ENCODE results near the gene CCDC116.
"Not testable (repeated sequence)": the region's sequence is repeated elsewhere in the genome, so short reads cannot be mapped to it uniquely, and the experiment has no call there.

The CCDC116 gene

GRCh38 chr22:21666786-21667185 lies 34.2 kb downstream of the CCDC116 start:
- peak overlapping the region; percentile 94 to 95 for H3K4me3 ChIP-seq (ENCODE audit: low read length in 2 of 2)
- peak overlapping the region; percentile 88 to 94 for H3K27ac ChIP-seq (ENCODE audit: low read depth in 2 of 2, low read length in 2 of 2)
- peak overlapping the region; percentile 32 to 86 for H3K9ac ChIP-seq (ENCODE audit: low read depth in 1 of 2, low read length in 2 of 2)
- peaks cover 3 to 5% of the 10 kb centered on the region in 2 donors for H3K4me1 ChIP-seq (ENCODE audit: control insufficient read depth in 2 of 2, insufficient read depth in 2 of 2, low read length in 2 of 2)
- no peaks in the 10 kb centered on the region for H3K27me3 ChIP-seq (ENCODE audit: control insufficient read depth in 2 of 2, insufficient read depth in 2 of 2, low read length in 2 of 2)
- H3K36me3 ChIP-seq (ENCODE audit: control insufficient read depth in 2 of 2, insufficient read depth in 2 of 2, low read length in 2 of 2), result peaks cover 13 to 20% of the 10 kb centered on the region in 2 donors
- H3K9me3 ChIP-seq (ENCODE audit: control insufficient read depth in 2 of 2, low read length in 2 of 2), result no peaks in the 10 kb centered on the region

GRCh38 chr22:21669026-21669425 lies 36.5 kb downstream of the CCDC116 start:
- Histone ChIP-seq H3K27me3 (ENCODE audit: control insufficient read depth in 2 of 2, insufficient read depth in 2 of 2, low read length in 2 of 2) (no peaks in the 10 kb centered on the region), H3K9me3 (ENCODE audit: control insufficient read depth in 2 of 2, low read length in 2 of 2) (no peaks in the 10 kb centered on the region), H3K36me3 (ENCODE audit: control insufficient read depth in 2 of 2, insufficient read depth in 2 of 2, low read length in 2 of 2) (peaks cover 34 to 41% of the 10 kb centered on the region in 2 donors), H3K4me3 (ENCODE audit: low read length in 2 of 2) (no peak overlapping the region), H3K4me1 (ENCODE audit: control insufficient read depth in 2 of 2, insufficient read depth in 2 of 2, low read length in 2 of 2) (peaks cover 3 to 5% of the 10 kb centered on the region in 2 donors), H3K27ac (ENCODE audit: low read depth in 2 of 2, low read length in 2 of 2) (no peak overlapping the region), H3K9ac (ENCODE audit: low read depth in 1 of 2, low read length in 2 of 2) (no peak overlapping the region)

DNA sequence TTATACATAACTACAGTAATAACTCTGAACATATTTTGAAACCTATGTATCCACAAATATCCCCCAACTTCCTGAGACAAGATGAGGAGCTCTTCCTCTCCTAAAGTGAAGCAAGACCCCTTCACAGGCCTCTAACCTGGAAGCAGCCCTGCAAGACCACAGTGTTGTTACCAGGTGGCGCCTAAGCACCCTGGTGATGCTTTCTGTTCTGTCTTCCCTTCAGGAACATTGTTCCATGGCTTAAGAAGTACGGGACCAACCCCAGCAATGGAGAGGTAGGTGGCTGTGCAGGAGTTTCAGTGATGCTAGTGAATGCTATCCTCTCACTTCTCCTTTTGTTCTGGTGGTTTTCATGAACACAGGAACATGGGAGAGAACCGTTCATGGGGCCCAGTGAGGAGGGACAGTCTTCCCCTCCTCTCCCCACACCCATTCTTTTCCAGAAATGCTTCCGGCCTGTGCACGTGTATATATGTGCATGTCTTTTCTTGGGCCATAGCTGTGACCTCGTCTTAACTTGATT lies 39.6 kb downstream of the CCDC116 start:
- Histone ChIP-seq H3K36me3 (ENCODE audit: control insufficient read depth in 2 of 2, insufficient read depth in 2 of 2, low read length in 2 of 2) (peaks cover 44 to 58% of the 10 kb centered on the region in 2 donors), H3K4me3 (ENCODE audit: low read length in 2 of 2) (no peak overlapping the region), H3K9me3 (ENCODE audit: control insufficient read depth in 2 of 2, low read length in 2 of 2) (no peaks in the 10 kb centered on the region), H3K27ac (ENCODE audit: low read depth in 2 of 2, low read length in 2 of 2) (no peak overlapping the region), H3K9ac (ENCODE audit: low read depth in 1 of 2, low read length in 2 of 2) (no peak overlapping the region), H3K27me3 (ENCODE audit: control insufficient read depth in 2 of 2, insufficient read depth in 2 of 2, low read length in 2 of 2) (no peaks in the 10 kb centered on the region), H3K4me1 (ENCODE audit: control insufficient read depth in 2 of 2, insufficient read depth in 2 of 2, low read length in 2 of 2) (no peaks in the 10 kb centered on the region)

GRCh38 chr22:21673534-21674321 lies 41.2 kb downstream of the CCDC116 start:
- H3K4me3 ChIP-seq (ENCODE audit: low read length in 2 of 2), result no peak overlapping the region
- peaks cover 44 to 58% of the 10 kb centered on the region in 2 donors for H3K36me3 ChIP-seq (ENCODE audit: control insufficient read depth in 2 of 2, insufficient read depth in 2 of 2, low read length in 2 of 2)
- no peak overlapping the region for H3K27ac ChIP-seq (ENCODE audit: low read depth in 2 of 2, low read length in 2 of 2)
- H3K9me3 ChIP-seq (ENCODE audit: control insufficient read depth in 2 of 2, low read length in 2 of 2), result no peaks in the 10 kb centered on the region
- no peaks in the 10 kb centered on the region for H3K4me1 ChIP-seq (ENCODE audit: control insufficient read depth in 2 of 2, insufficient read depth in 2 of 2, low read length in 2 of 2)
- no peak overlapping the region for H3K9ac ChIP-seq (ENCODE audit: low read depth in 1 of 2, low read length in 2 of 2)
- H3K27me3 ChIP-seq (ENCODE audit: control insufficient read depth in 2 of 2, insufficient read depth in 2 of 2, low read length in 2 of 2), result no peaks in the 10 kb centered on the region

GRCh38 chr22:21674638-21675245 lies 42.2 kb downstream of the CCDC116 start:
- Histone ChIP-seq H3K36me3 (ENCODE audit: control insufficient read depth in 2 of 2, insufficient read depth in 2 of 2, low read length in 2 of 2) (peaks cover 44 to 57% of the 10 kb centered on the region in 2 donors), H3K9ac (ENCODE audit: low read depth in 1 of 2, low read length in 2 of 2) (no peak overlapping the region), H3K27me3 (ENCODE audit: control insufficient read depth in 2 of 2, insufficient read depth in 2 of 2, low read length in 2 of 2) (no peaks in the 10 kb centered on the region), H3K4me3 (ENCODE audit: low read length in 2 of 2) (no peak overlapping the region), H3K4me1 (ENCODE audit: control insufficient read depth in 2 of 2, insufficient read depth in 2 of 2, low read length in 2 of 2) (no peaks in the 10 kb centered on the region), H3K27ac (ENCODE audit: low read depth in 2 of 2, low read length in 2 of 2) (no peak overlapping the region), H3K9me3 (ENCODE audit: control insufficient read depth in 2 of 2, low read length in 2 of 2) (no peaks in the 10 kb centered on the region)

GRCh38 chr22:21677606-21678443 lies 45.3 kb downstream of the CCDC116 start:
- no peak overlapping the region for H3K4me3 ChIP-seq (ENCODE audit: low read length in 2 of 2)
- no peak overlapping the region for H3K27ac ChIP-seq (ENCODE audit: low read depth in 2 of 2, low read length in 2 of 2)
- no peak overlapping the region for H3K9ac ChIP-seq (ENCODE audit: low read depth in 1 of 2, low read length in 2 of 2)
- peaks cover 41 to 48% of the 10 kb centered on the region in 2 donors for H3K36me3 ChIP-seq (ENCODE audit: control insufficient read depth in 2 of 2, insufficient read depth in 2 of 2, low read length in 2 of 2)
- H3K4me1 ChIP-seq (ENCODE audit: control insufficient read depth in 2 of 2, insufficient read depth in 2 of 2, low read length in 2 of 2), result no peaks in the 10 kb centered on the region
- H3K27me3 ChIP-seq (ENCODE audit: control insufficient read depth in 2 of 2, insufficient read depth in 2 of 2, low read length in 2 of 2), result no peaks in the 10 kb centered on the region
- H3K9me3 ChIP-seq (ENCODE audit: control insufficient read depth in 2 of 2, low read length in 2 of 2), result no peaks in the 10 kb centered on the region

GRCh38 chr22:21678842-21679241 lies 46.3 kb downstream of the CCDC116 start:
- not testable (repeated sequence) for H3K27me3 ChIP-seq (ENCODE audit: control insufficient read depth in 2 of 2, insufficient read depth in 2 of 2, low read length in 2 of 2); H3K9ac ChIP-seq (ENCODE audit: low read depth in 1 of 2, low read length in 2 of 2); H3K4me1 ChIP-seq (ENCODE audit: control insufficient read depth in 2 of 2, insufficient read depth in 2 of 2, low read length in 2 of 2); H3K9me3 ChIP-seq (ENCODE audit: control insufficient read depth in 2 of 2, low read length in 2 of 2); H3K27ac ChIP-seq (ENCODE audit: low read depth in 2 of 2, low read length in 2 of 2); H3K4me3 ChIP-seq (ENCODE audit: low read length in 2 of 2)
- peaks cover 39 to 46% of the 10 kb centered on the region in 2 donors for H3K36me3 ChIP-seq (ENCODE audit: control insufficient read depth in 2 of 2, insufficient read depth in 2 of 2, low read length in 2 of 2)

- H3K4me3 ChIP-seq (ENCODE audit: low read length in 2 of 2), result no peak overlapping the region
- H3K27me3 ChIP-seq (ENCODE audit: control insufficient read depth in 2 of 2, insufficient read depth in 2 of 2, low read length in 2 of 2), result no peaks in the 10 kb centered on the region
- H3K9me3 ChIP-seq (ENCODE audit: control insufficient read depth in 2 of 2, low read length in 2 of 2), result no peaks in the 10 kb centered on the region
- no peak overlapping the region for H3K27ac ChIP-seq (ENCODE audit: low read depth in 2 of 2, low read length in 2 of 2)
- no peaks in the 10 kb centered on the region for H3K4me1 ChIP-seq (ENCODE audit: control insufficient read depth in 2 of 2, insufficient read depth in 2 of 2, low read length in 2 of 2)
- H3K9ac ChIP-seq (ENCODE audit: low read depth in 1 of 2, low read length in 2 of 2), result no peak overlapping the region
- peaks cover 38 to 41% of the 10 kb centered on the region in 2 donors for H3K36me3 ChIP-seq (ENCODE audit: control insufficient read depth in 2 of 2, insufficient read depth in 2 of 2, low read length in 2 of 2)
These were observed 46.8 kb downstream of the CCDC116 start for GRCh38 chr22:21679383-21679782.

- Histone ChIP-seq H3K27me3 (ENCODE audit: control insufficient read depth in 2 of 2, insufficient read depth in 2 of 2, low read length in 2 of 2) (no peaks in the 10 kb centered on the region), H3K4me1 (ENCODE audit: control insufficient read depth in 2 of 2, insufficient read depth in 2 of 2, low read length in 2 of 2) (no peaks in the 10 kb centered on the region), H3K36me3 (ENCODE audit: control insufficient read depth in 2 of 2, insufficient read depth in 2 of 2, low read length in 2 of 2) (peaks cover 34 to 38% of the 10 kb centered on the region in 2 donors), H3K27ac (ENCODE audit: low read depth in 2 of 2, low read length in 2 of 2) (no peak overlapping the region), H3K9ac (ENCODE audit: low read depth in 1 of 2, low read length in 2 of 2) (no peak overlapping the region), H3K4me3 (ENCODE audit: low read length in 2 of 2) (no peak overlapping the region), H3K9me3 (ENCODE audit: control insufficient read depth in 2 of 2, low read length in 2 of 2) (no peaks in the 10 kb centered on the region)
These were observed 48.4 kb downstream of the CCDC116 start for GRCh38 chr22:21680830-21681565.

All from mucosa of rectum (tissue), 2 donors.